Liver (tissue), 9 donors: ENCODE data around the gene LRRC7. TPM values are rescaled to one million over a fixed set of nuclear protein-coding genes. Genes with fewer than 3 reads are reported as not detected.

ENCODE experiments used
- DNase-seq: peaks from one replicate; pipeline ENCODE4 v3.0.0-alpha.2; 2017; ENCODE audit warnings: low spot score
- H3K27ac ChIP-seq, 2 donors: one replicate each; pipeline ENCODE4 v1.7.0; 2013; ENCODE audit warnings: inconsistent platforms in 2 of 2, low read length in 2 of 2, control low read depth in 1 of 2, low read depth in 1 of 2, mild to moderate bottlenecking in 1 of 2
- H3K27me3 ChIP-seq, 4 donors: one replicate each; pipeline versions ENCODE4 v1.6.1 to v1.7.0; 2013; ENCODE audit warnings: low read length in 3 of 4, inconsistent platforms in 1 of 4, mild to moderate bottlenecking in 1 of 4, moderate library complexity in 1 of 4; ENCODE audit not compliant: control insufficient read depth in 4 of 4, insufficient read depth in 4 of 4
- H3K36me3 ChIP-seq, 4 donors: one replicate each; pipeline versions ENCODE4 v1.6.1 to v1.7.0; 2013; ENCODE audit warnings: low read length in 3 of 4, mild to moderate bottlenecking in 3 of 4, low read depth in 1 of 4, moderate library complexity in 1 of 4; ENCODE audit not compliant: control insufficient read depth in 4 of 4, insufficient read depth in 3 of 4
- H3K4me1 ChIP-seq, 4 donors: one replicate each; pipeline versions ENCODE4 v1.6.1 to v1.7.0; 2013; ENCODE audit warnings: low read length in 3 of 4, mild to moderate bottlenecking in 3 of 4, moderate library complexity in 1 of 4; ENCODE audit not compliant: control insufficient read depth in 4 of 4, insufficient read depth in 4 of 4
- H3K4me3 ChIP-seq, 3 donors: one replicate each; pipeline versions ENCODE4 v1.6.1 to v1.7.0; 2013; ENCODE audit warnings: low read length in 3 of 3, control low read depth in 1 of 3, low read depth in 1 of 3, mild to moderate bottlenecking in 1 of 3
- H3K9ac ChIP-seq, 2 donors: one replicate each; pipeline ENCODE4 v1.7.0; 2013; ENCODE audit warnings: low read length in 2 of 2, mild to moderate bottlenecking in 2 of 2, moderate library complexity in 2 of 2, control low read depth in 1 of 2, low read depth in 1 of 2
- H3K9me3 ChIP-seq, 4 donors: one replicate each; pipeline versions ENCODE4 v1.6.1 to v1.7.0; 2013; ENCODE audit warnings: low read length in 3 of 4; ENCODE audit not compliant: control insufficient read depth in 4 of 4
- CTCF ChIP-seq: fragments of 150-350 bp; IDR thresholded peaks from 2 replicates; pipeline ENCODE4 v1.5.1; 2017; ENCODE audit warnings: improper control_type of control experiment, low read depth, low read length; ENCODE audit not compliant: missing input control
- EGR1 ChIP-seq, 2 donors: IDR thresholded peaks; 2 replicates each; pipeline ENCODE4 v1.6.1; 2016 to 2018; ENCODE audit warnings: antibody characterized with exemption in 2 of 2, low read depth in 2 of 2
- FOXA1 ChIP-seq: IDR thresholded peaks from 2 replicates; pipeline ENCODE4 v1.6.1; 2016; ENCODE audit warnings: antibody characterized with exemption
- FOXA2 ChIP-seq: IDR thresholded peaks from 2 replicates; pipeline ENCODE4 v1.6.1; 2016; ENCODE audit warnings: antibody characterized with exemption
- GABPA ChIP-seq, 2 donors: IDR thresholded peaks in 1 of 2; conservative IDR thresholded peaks in 1 of 2; 2 replicates each; pipeline ENCODE4 v1.6.1; 2016; ENCODE audit warnings: antibody characterized with exemption in 2 of 2, mild to moderate bottlenecking in 1 of 2, moderate library complexity in 1 of 2
- HNF4A ChIP-seq, 2 donors: conservative IDR thresholded peaks; 2 replicates each; pipeline ENCODE4 v1.6.1; 2016; ENCODE audit warnings: antibody characterized with exemption in 2 of 2, mild to moderate bottlenecking in 2 of 2
- HNF4G ChIP-seq: IDR thresholded peaks from 2 replicates; pipeline ENCODE4 v1.6.1; 2016; ENCODE audit warnings: antibody characterized with exemption
- JUND ChIP-seq, 2 donors: IDR thresholded peaks; 2 replicates each; pipeline ENCODE4 v1.6.1; 2016; ENCODE audit warnings: antibody characterized with exemption in 2 of 2
- NR2F2 ChIP-seq: IDR thresholded peaks from 2 replicates; pipeline ENCODE4 v1.6.1; 2016; ENCODE audit warnings: antibody characterized with exemption
- RAD21 ChIP-seq, 2 donors: IDR thresholded peaks; 2 replicates each; pipeline ENCODE4 v1.6.1; 2016; ENCODE audit warnings: antibody characterized with exemption in 2 of 2, mild to moderate bottlenecking in 2 of 2
- REST ChIP-seq: IDR thresholded peaks from 2 replicates; pipeline ENCODE4 v1.6.1; 2016; ENCODE audit warnings: antibody characterized with exemption, mild to moderate bottlenecking
- RXRA ChIP-seq, 2 donors: IDR thresholded peaks; 2 replicates each; pipeline ENCODE4 v1.6.1; 2017 to 2018; ENCODE audit warnings: antibody characterized with exemption in 2 of 2, mild to moderate bottlenecking in 1 of 2
- SP1 ChIP-seq: IDR thresholded peaks from 2 replicates; pipeline ENCODE4 v1.6.1; 2018; ENCODE audit warnings: antibody characterized with exemption, mild to moderate bottlenecking
- TAF1 ChIP-seq: conservative IDR thresholded peaks from 2 replicates; pipeline ENCODE4 v1.6.1; 2016; ENCODE audit warnings: antibody characterized with exemption, mild to moderate bottlenecking
- YY1 ChIP-seq: IDR thresholded peaks from 2 replicates; pipeline ENCODE4 v1.6.1; 2016; ENCODE audit warnings: antibody characterized with exemption, mild to moderate bottlenecking
- ZBTB33 ChIP-seq: IDR thresholded peaks from 2 replicates; pipeline ENCODE4 v1.6.1; 2016; ENCODE audit warnings: antibody characterized with exemption
- WGBS: extraction: QIAGEN DNeasy Blood & Tissue Kit; methylation state at CpG from one replicate; pipeline ENCODE4 v1.1.7; 2013; 5-methylcytosine and 5-hydroxymethylcytosine counted together
- polyA plus RNA-seq, 2 donors: library from polyadenylated mRNA; stranded (reverse) in 1 of 2; unstranded in 1 of 2; fragments of 200-250 nt in 1 of 2; fragments of >200 nt in 1 of 2; fragmentation: Nextera tagmentation in 1 of 2; extraction: Ambion mirVana in 1 of 2; gene quantifications; one replicate each; pipeline versions ENCODE4 v1.2.1 to v1.2.3, GENCODE V29; 2013 to 2015
- total RNA-seq, 2 donors: library from RNA; depleted of rRNA; stranded (reverse); fragments of >200 nt; gene quantifications; one replicate each; pipeline ENCODE4 v1.2.3, GENCODE V29; 2014
- TF ChIP-seq, protein P1 (sequence below): IDR thresholded peaks from 2 replicates; pipeline ENCODE4 v1.6.1; 2016; ENCODE audit warnings: antibody characterized with exemption
- TF ChIP-seq, protein P2 (sequence below): IDR thresholded peaks from 2 replicates; pipeline ENCODE4 v1.6.1; 2016; ENCODE audit warnings: antibody characterized with exemption
- donor health status: healthy.
- donor health status: healthy.
- donor health status: healthy.
- donor health status: healthy.
- donor health status: healthy.

LRRC7 gene
- total and polyA plus RNA-seq, 4 donors = 0.08 to 1.1 (median 0.67) TPM

DNA sequence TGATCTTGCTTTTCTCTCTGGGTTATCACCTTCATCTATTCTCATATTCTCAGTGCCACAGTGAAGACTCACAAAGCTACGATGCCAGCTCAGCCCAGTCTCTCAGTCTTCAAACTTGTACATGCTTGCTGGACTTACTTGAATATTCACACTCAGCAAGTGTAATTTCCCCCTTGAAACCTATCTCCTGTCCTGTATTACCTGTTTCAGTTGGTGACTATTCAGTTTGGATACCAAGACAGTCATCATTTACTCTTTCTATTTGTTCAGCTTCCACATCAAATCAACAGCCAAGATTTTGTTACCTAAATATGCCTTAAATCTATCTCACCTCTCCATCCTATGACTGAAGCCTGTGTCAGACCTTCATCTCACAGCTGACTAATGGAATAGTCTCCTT lies 209.7 kb downstream of the LRRC7 start:
- Histone ChIP-seq H3K27ac (no peak overlapping the region), H3K4me3 (no peak overlapping the region), H3K27me3 (no peaks in the 10 kb centered on the region), H3K4me1 (no peaks in the 10 kb centered on the region), H3K36me3 (no peaks in the 10 kb centered on the region), H3K9me3 (no peaks in the 10 kb centered on the region), H3K9ac (no peak overlapping the region)
- WGBS = 74% methylated on average over 1 of the region's 1 CpG
- TF ChIP-seq TAF1 (no peak), SP1 (no peak), FOXA1 (no peak), JUND (IDR thresholded peaks at IDR 0.05) (no peak), HNF4G (no peak), YY1 (no peak), REST (no peak), FOXA2 (no peak), NR2F2 (no peak), GABPA (IDR thresholded peaks at IDR 0.05 in 1 of 2, conservative IDR thresholded peaks at IDR 0.05 in 1 of 2) (no peak), EGR1 (IDR thresholded peaks at IDR 0.05; ENCODE audit: low read depth in 2 of 2) (no peak), ZBTB33 (no peak), RXRA (IDR thresholded peaks at IDR 0.05) (no peak), HNF4A (conservative IDR thresholded peaks at IDR 0.05) (no peak), CTCF (no peak), RAD21 (IDR thresholded peaks at IDR 0.05) (no peak)
- TF ChIP-seq, protein P1, sequence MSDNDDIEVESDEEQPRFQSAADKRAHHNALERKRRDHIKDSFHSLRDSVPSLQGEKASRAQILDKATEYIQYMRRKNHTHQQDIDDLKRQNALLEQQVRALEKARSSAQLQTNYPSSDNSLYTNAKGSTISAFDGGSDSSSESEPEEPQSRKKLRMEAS = no peak
- TF ChIP-seq, protein P2, sequence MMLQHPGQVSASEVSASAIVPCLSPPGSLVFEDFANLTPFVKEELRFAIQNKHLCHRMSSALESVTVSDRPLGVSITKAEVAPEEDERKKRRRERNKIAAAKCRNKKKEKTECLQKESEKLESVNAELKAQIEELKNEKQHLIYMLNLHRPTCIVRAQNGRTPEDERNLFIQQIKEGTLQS = no peak
- no peak for DNase-seq

GRCh38 chr1:69777971-69778370 lies 210.2 kb downstream of the LRRC7 start:
- Histone ChIP-seq H3K36me3 (no peaks in the 10 kb centered on the region), H3K9ac (no peak overlapping the region), H3K27me3 (no peaks in the 10 kb centered on the region), H3K9me3 (no peaks in the 10 kb centered on the region), H3K4me3 (no peak overlapping the region), H3K4me1 (no peaks in the 10 kb centered on the region), H3K27ac (no peak overlapping the region)
- no peak for TF ChIP-seq SP1
- TF ChIP-seq HNF4A (conservative IDR thresholded peaks at IDR 0.05) = no peak
- TF ChIP-seq, protein P2 = no peak
- no peak for TF ChIP-seq JUND (IDR thresholded peaks at IDR 0.05)
- TF ChIP-seq YY1 = no peak
- no peak for TF ChIP-seq RAD21 (IDR thresholded peaks at IDR 0.05)
- no peak for TF ChIP-seq CTCF
- TF ChIP-seq EGR1 (IDR thresholded peaks at IDR 0.05; ENCODE audit: low read depth in 2 of 2) = no peak
- no peak for TF ChIP-seq FOXA2
- no peak for TF ChIP-seq RXRA (IDR thresholded peaks at IDR 0.05)
- no peak for DNase-seq
